Fibroblast of lung (primary cell): ENCODE data around the gene SEMA3D. TPM values are rescaled to one million over a fixed set of nuclear protein-coding genes. Genes with fewer than 3 reads are reported as not detected.

Source experiments
- DNase-seq, 2 donors: peaks; one replicate each; pipeline versions ENCODE4 v3.0.0 to v3.0.0-alpha.2; 2010; ENCODE audit warnings: low read depth in 2 of 2
- H2AFZ ChIP-seq: 2 replicates; pipeline ENCODE4 v1.5.1; 2012; ENCODE audit warnings: low read length, control low read depth, inconsistent platforms
- H3K27ac ChIP-seq: 2 replicates; pipeline ENCODE4 v1.5.1; 2011; ENCODE audit warnings: low read length, control low read depth; ENCODE audit not compliant: insufficient read depth
- H3K27me3 ChIP-seq: 2 replicates; pipeline ENCODE4 v1.5.1; 2011; ENCODE audit warnings: mild to moderate bottlenecking, low read length; ENCODE audit not compliant: control insufficient read depth, insufficient read depth
- H3K36me3 ChIP-seq: 2 replicates; pipeline ENCODE4 v1.5.1; 2011; ENCODE audit warnings: low read length; ENCODE audit not compliant: control insufficient read depth, insufficient read depth
- H3K4me1 ChIP-seq: 2 replicates; pipeline ENCODE4 v1.5.1; 2011; ENCODE audit warnings: low read length; ENCODE audit not compliant: control insufficient read depth, insufficient read depth; ENCODE audit errors: extremely low read depth
- H3K4me2 ChIP-seq: 2 replicates; pipeline ENCODE4 v1.5.1; 2011; ENCODE audit warnings: low read length, control low read depth; ENCODE audit not compliant: insufficient read depth; ENCODE audit errors: extremely low read depth
- H3K4me3 ChIP-seq, 4 experiments: fragments of 200-600 bp in 1 of 4; sonication (generic) in 1 of 4; replicated peaks in 1 of 4; 2 replicates each; pipeline ENCODE4 v1.5.1; 2011 to 2016; ENCODE audit warnings: low read length in 4 of 4, low read depth in 3 of 4, mild to moderate bottlenecking in 3 of 4, control low read depth in 2 of 4, inconsistent platforms in 1 of 4, mixed read lengths in 1 of 4; ENCODE audit not compliant: insufficient read depth in 1 of 4; ENCODE audit errors: control extremely low read depth in 1 of 4
- H3K79me2 ChIP-seq: 2 replicates; pipeline ENCODE4 v1.5.1; 2012; ENCODE audit warnings: mild to moderate bottlenecking, low read length, inconsistent platforms; ENCODE audit not compliant: control insufficient read depth, insufficient read depth
- H3K9ac ChIP-seq: 2 replicates; pipeline ENCODE4 v1.5.1; 2011; ENCODE audit warnings: mild to moderate bottlenecking, low read length, control low read depth; ENCODE audit not compliant: insufficient read depth
- H3K9me3 ChIP-seq: 2 replicates; pipeline ENCODE4 v1.5.1; 2012; ENCODE audit warnings: low read depth, low read length; ENCODE audit not compliant: control insufficient read depth, insufficient read depth
- H4K20me1 ChIP-seq: 2 replicates; pipeline ENCODE4 v1.5.1; 2011; ENCODE audit warnings: low read length; ENCODE audit not compliant: control insufficient read depth, insufficient read depth; ENCODE audit errors: extremely low read depth
- CTCF ChIP-seq, 2 donors: IDR thresholded peaks in 1 of 2; conservative IDR thresholded peaks in 1 of 2; 1 replicate in 1 of 2; 2 replicates in 1 of 2; pipeline ENCODE4 v1.5.1; 2011 to 2012; ENCODE audit warnings: low read length in 2 of 2, control low read depth in 1 of 2, inconsistent platforms in 1 of 2, low read depth in 1 of 2, mild to moderate bottlenecking in 1 of 2
- EZH2 ChIP-seq: IDR thresholded peaks from 2 replicates; pipeline ENCODE4 v1.5.1; 2012; ENCODE audit warnings: low read length, control low read depth, mild to moderate bottlenecking; ENCODE audit errors: missing control alignments
- polyA plus RNA-seq, 2 donors: library from polyadenylated mRNA; depleted of rRNA in 1 of 2; stranded (reverse) in 1 of 2; unstranded in 1 of 2; fragments of >200 nt; gene quantifications; 2 replicates each; pipeline ENCODE4 v1.2.1, GENCODE V29; 2011 to 2012; ENCODE audit warnings: missing spikeins in 1 of 2
- total RNA-seq: library from RNA; depleted of rRNA; stranded (reverse); fragments of >200 nt; gene quantifications from 2 replicates; pipeline ENCODE4 v1.2.1, GENCODE V29; 2014

Gene SEMA3D
- total and polyA plus RNA-seq, 2 donors (not counting 1 experiment from before 2014, with no cell fraction given): 4.1 to 4.6 TPM

DNA sequence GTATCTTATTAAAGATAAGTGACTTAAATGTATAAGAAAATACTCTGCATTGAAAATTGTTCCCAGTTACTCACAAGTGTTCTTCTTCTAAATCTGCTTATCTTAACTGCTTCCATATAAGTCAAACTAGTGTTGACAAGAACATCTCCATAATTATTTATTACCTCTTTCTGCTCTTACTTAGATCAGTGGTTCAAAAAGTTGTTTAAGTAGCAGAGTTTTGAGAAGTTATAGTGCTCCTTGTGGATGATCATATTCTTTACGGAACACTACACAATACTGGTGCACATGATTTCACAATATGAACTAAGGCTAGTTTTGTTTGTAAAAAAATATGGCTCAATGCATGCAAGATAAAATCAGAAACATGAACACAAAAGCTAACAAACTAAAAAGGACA, 168.4 kb downstream of the SEMA3D start:
- Histone ChIP-seq H2AFZ (no peak overlapping the region), H3K9ac (no peak overlapping the region), H4K20me1 (no peaks in the 10 kb centered on the region), H3K27me3 (no peaks in the 10 kb centered on the region), H3K4me2 (no peak overlapping the region), H3K4me1 (no peaks in the 10 kb centered on the region), H3K27ac (no peak overlapping the region), H3K4me3 (no peak overlapping the region), H3K9me3 (no peaks in the 10 kb centered on the region), H3K36me3 (no peaks in the 10 kb centered on the region), H3K79me2 (no peaks in the 10 kb centered on the region)
- TF ChIP-seq CTCF (conservative IDR thresholded peaks at IDR 0.05 in 1 of 2, IDR thresholded peaks at IDR 0.05 in 1 of 2; ENCODE audit: low read depth in 1 of 2, low read length in 2 of 2): no peak
- TF ChIP-seq EZH2: no peak
- DNase-seq: peak in 1 of 2 donors; percentile 61

- H3K27ac ChIP-seq: no peak overlapping the region
- no peaks in the 10 kb centered on the region for H4K20me1 ChIP-seq
- no peaks in the 10 kb centered on the region for H3K36me3 ChIP-seq
- TF ChIP-seq EZH2 (no peak), CTCF (conservative IDR thresholded peaks at IDR 0.05 in 1 of 2, IDR thresholded peaks at IDR 0.05 in 1 of 2; ENCODE audit: low read depth in 1 of 2, low read length in 2 of 2) (no peak)
- H3K27me3 ChIP-seq: no peaks in the 10 kb centered on the region
- H3K9me3 ChIP-seq: no peaks in the 10 kb centered on the region
- no peak overlapping the region for H2AFZ ChIP-seq
- H3K79me2 ChIP-seq: no peaks in the 10 kb centered on the region
- H3K9ac ChIP-seq: no peak overlapping the region
- H3K4me2 ChIP-seq: no peak overlapping the region
- H3K4me3 ChIP-seq: no peak overlapping the region
- no peak for DNase-seq
- H3K4me1 ChIP-seq: no peaks in the 10 kb centered on the region
Observed at GRCh38 chr7:85016286-85016685, 170.6 kb downstream of the SEMA3D start.

DNA sequence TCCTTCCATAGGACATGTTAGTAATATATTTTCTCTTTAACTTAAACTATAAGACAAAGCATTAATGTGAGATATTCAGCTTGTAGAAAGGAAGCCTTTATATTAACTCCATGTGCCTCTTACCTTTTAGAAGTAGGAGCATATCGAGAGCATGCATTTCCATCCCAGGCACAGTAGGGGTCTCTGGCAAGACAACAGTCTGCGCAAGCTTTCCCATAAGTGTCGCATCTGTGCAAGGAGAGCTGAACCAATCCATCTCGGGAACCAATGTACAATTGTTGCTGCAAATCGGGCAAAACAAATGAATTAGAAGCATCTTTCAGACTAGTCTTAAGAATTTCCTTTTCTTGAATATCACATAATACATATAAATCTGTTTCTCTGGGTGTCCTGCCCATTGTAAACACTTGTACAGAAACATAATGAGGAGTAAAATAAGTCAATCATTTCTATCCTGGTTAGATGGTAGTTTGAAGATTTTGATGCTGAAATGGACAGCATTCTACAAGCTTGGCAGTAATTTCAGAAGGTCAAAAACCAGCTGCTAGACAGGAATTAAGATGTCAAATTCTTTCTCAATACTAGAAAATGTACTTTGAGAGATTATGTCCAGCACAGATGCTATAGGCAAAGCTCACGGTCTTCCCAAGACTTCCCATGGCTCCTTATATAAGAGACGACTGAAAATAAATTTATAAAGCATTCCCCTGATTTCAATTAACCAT, 171.8 kb downstream of the SEMA3D start:
- Histone ChIP-seq H3K4me2 (no peak overlapping the region), H3K27ac (no peak overlapping the region), H2AFZ (no peak overlapping the region)

More for the DNA sequence above, 171.8 kb downstream of the SEMA3D start:
- Histone ChIP-seq H3K9ac (no peak overlapping the region), H3K36me3 (no peaks in the 10 kb centered on the region), H3K9me3 (no peaks in the 10 kb centered on the region), H3K4me3 (no peak overlapping the region), H3K79me2 (no peaks in the 10 kb centered on the region), H4K20me1 (no peaks in the 10 kb centered on the region), H3K4me1 (no peaks in the 10 kb centered on the region), H3K27me3 (no peaks in the 10 kb centered on the region)
- no peak for DNase-seq
- TF ChIP-seq CTCF (conservative IDR thresholded peaks at IDR 0.05 in 1 of 2, IDR thresholded peaks at IDR 0.05 in 1 of 2; ENCODE audit: low read depth in 1 of 2, low read length in 2 of 2): no peak
- TF ChIP-seq EZH2: no peak
